Measurements from ENCODE around the gene ATF7IP2. TPM values are rescaled to one million over a fixed set of nuclear protein-coding genes. Genes with fewer than 3 reads are reported as not detected.
A peak's percentile ranks its signal among the peaks of the same experiment; 100 is the strongest.

ATF7IP2 gene
- total RNA-seq, 2 experiments from 2014 or later = 28.4 to 34.5 TPM

DNA sequence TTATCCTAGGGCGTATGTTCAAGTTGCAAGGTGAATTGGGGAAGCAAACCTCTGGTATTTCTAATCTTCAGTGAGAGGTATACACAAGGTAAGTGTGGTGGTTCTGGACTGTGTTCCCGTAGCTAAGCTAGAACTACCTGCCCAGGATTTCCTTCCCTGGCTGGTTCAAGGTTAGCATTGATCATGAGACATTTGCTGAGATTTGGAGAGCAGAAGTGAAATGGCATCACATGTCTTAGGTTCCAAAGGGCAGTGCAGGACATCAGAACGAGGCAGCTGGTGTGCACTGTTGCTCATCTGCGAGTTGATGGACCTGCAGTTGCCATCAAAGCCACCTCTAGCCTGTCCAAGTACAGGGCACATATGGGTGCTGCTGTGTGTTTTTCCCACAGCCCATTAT, 99.3 kb downstream of the ATF7IP2 start:
- H3K9me3 ChIP-seq (ENCODE audit: low read length) = no peaks in the 10 kb centered on the region
- intact Hi-C loops (cut with micrococcal nuclease; ENCODE audit: unreplicated experiment) = no loop called here
- CTCF ChIA-PET (ENCODE audit: unreplicated experiment) = no interaction called here
- H4K20me1 ChIP-seq (ENCODE audit: insufficient read depth, low read length) = no peaks in the 10 kb centered on the region
- no peak overlapping the region for H3K4me2 ChIP-seq (ENCODE audit: low read length)
- H2AFZ ChIP-seq (ENCODE audit: low read length) = no peak overlapping the region
- no peaks in the 10 kb centered on the region for H3K79me2 ChIP-seq (ENCODE audit: insufficient read depth, low read depth, low read length)
- no peak overlapping the region for H3K27ac ChIP-seq (ENCODE audit: low read depth, low read length, poor library complexity, severe bottlenecking)
- no peak overlapping the region for H3K4me3 ChIP-seq (ENCODE audit: low read depth, low read length, poor library complexity, severe bottlenecking)
- no peaks in the 10 kb centered on the region for H3K9me2 ChIP-seq (ENCODE audit: insufficient read depth, low read length)
- POLR2A ChIA-PET = no interaction called here
- no peaks in the 10 kb centered on the region; the same call in 1 of the 2 replicates for H3K36me3 ChIP-seq (ENCODE audit: insufficient read depth, low read length)
- H3K4me1 ChIP-seq (ENCODE audit: insufficient read depth, low read length, poor library complexity, severe bottlenecking) = no peaks in the 10 kb centered on the region
- no peak for TF ChIP-seq EZH2phosphoT487 (IDR thresholded peaks at IDR 0.05; ENCODE audit: borderline replicate concordance, low read depth, low read length)
- TF ChIP-seq, protein P1, sequence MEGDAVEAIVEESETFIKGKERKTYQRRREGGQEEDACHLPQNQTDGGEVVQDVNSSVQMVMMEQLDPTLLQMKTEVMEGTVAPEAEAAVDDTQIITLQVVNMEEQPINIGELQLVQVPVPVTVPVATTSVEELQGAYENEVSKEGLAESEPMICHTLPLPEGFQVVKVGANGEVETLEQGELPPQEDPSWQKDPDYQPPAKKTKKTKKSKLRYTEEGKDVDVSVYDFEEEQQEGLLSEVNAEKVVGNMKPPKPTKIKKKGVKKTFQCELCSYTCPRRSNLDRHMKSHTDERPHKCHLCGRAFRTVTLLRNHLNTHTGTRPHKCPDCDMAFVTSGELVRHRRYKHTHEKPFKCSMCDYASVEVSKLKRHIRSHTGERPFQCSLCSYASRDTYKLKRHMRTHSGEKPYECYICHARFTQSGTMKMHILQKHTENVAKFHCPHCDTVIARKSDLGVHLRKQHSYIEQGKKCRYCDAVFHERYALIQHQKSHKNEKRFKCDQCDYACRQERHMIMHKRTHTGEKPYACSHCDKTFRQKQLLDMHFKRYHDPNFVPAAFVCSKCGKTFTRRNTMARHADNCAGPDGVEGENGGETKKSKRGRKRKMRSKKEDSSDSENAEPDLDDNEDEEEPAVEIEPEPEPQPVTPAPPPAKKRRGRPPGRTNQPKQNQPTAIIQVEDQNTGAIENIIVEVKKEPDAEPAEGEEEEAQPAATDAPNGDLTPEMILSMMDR (conservative IDR thresholded peaks at IDR 0.05; ENCODE audit: low read length) = no peak
- no peak for DNase-seq (ENCODE audit: low spot score)
- no TSS peak for BruUV-seq (replicated peaks)

DNA sequence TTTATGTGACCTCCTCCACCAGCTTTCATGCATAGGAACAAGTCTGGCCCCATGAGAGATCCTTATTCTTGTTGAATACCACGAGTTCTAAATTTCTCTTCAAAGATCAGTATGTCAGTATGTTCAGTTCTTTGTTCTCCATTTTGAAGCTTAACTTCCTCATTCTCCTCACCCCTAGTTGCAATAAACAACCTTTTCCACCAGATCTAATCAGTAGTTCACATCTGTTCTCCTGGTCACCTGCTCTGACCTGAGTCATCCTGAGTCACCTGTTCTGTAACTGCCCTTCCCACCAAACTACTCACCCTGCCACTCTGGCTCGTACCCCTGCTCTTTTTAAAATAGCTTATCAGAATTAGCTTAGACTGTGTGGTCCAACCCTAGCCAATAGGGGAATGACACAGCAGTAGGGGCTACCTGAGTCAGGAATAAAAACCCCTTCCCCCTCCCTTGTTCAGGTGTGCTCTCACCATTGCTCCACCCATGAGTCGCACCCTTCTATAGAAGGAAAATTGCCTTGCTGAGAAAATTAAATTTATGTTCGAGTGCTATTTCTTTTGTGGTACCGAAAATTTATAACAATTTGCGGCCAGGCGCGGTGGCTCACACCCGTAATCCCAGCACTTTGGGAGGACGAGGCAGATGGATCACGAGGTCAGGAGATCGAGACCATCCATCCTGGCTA, 100.0 kb downstream of the ATF7IP2 start:
- ChIA-PET CTCF (ENCODE audit: unreplicated experiment) (no interaction called here), POLR2A (no interaction called here)
- no peaks in the 10 kb centered on the region; the same call in 1 of the 2 replicates for H3K36me3 ChIP-seq (ENCODE audit: insufficient read depth, low read length)
- TF ChIP-seq EZH2phosphoT487 (IDR thresholded peaks at IDR 0.05; ENCODE audit: borderline replicate concordance, low read depth, low read length) = no peak
- TF ChIP-seq, protein P1 (conservative IDR thresholded peaks at IDR 0.05; ENCODE audit: low read length) = no peak
- H3K9me2 ChIP-seq (ENCODE audit: insufficient read depth, low read length) = no peaks in the 10 kb centered on the region
- DNase-seq (ENCODE audit: low spot score) = peak; percentile 13
- no TSS peak for BruUV-seq (replicated peaks)
- intact Hi-C loops (cut with micrococcal nuclease; ENCODE audit: unreplicated experiment) = no loop called here
- no peak overlapping the region for H3K4me3 ChIP-seq (ENCODE audit: low read depth, low read length, poor library complexity, severe bottlenecking)
- H3K79me2 ChIP-seq (ENCODE audit: insufficient read depth, low read depth, low read length) = no peaks in the 10 kb centered on the region
- H3K9me3 ChIP-seq (ENCODE audit: low read length) = no peaks in the 10 kb centered on the region
- H2AFZ ChIP-seq (ENCODE audit: low read length) = no peak overlapping the region
- no peaks in the 10 kb centered on the region for H3K4me1 ChIP-seq (ENCODE audit: insufficient read depth, low read length, poor library complexity, severe bottlenecking)
- H3K4me2 ChIP-seq (ENCODE audit: low read length) = no peak overlapping the region
- no peak overlapping the region for H3K27ac ChIP-seq (ENCODE audit: low read depth, low read length, poor library complexity, severe bottlenecking)
- no peaks in the 10 kb centered on the region for H4K20me1 ChIP-seq (ENCODE audit: insufficient read depth, low read length)

DNA sequence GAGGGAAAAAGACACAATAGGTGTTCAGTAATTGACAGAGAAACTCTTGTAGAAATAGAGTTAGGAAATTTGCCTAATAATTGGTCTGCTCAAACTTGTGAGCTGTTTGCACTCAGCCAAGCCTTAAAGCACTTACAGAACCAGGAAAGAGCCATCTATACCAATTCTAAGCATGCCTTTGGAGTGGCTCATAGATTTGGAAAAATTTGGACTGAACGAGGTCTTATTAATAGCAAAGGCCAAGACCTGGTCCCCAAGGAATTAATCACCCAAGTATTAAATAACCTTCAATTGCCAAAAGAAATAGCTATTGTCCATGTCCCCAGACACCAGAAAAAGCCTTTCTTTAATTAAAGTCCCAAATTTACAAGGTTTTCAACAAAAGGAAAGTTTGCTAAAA, 104.3 kb downstream of the ATF7IP2 start:
- Histone ChIP-seq H3K4me2 (ENCODE audit: low read length) (no peak overlapping the region), H3K9me3 (ENCODE audit: low read length) (0 out of 2 replicates have a peak, but pooled peaks cover 6% of the 10 kb centered on the region), H2AFZ (ENCODE audit: low read length) (no peak overlapping the region), H4K20me1 (ENCODE audit: insufficient read depth, low read length) (no peaks in the 10 kb centered on the region), H3K36me3 (ENCODE audit: insufficient read depth, low read length) (no peaks in the 10 kb centered on the region), H3K9me2 (ENCODE audit: insufficient read depth, low read length) (no peaks in the 10 kb centered on the region), H3K79me2 (ENCODE audit: insufficient read depth, low read depth, low read length) (no peaks in the 10 kb centered on the region), H3K4me1 (ENCODE audit: insufficient read depth, low read length, poor library complexity, severe bottlenecking) (no peaks in the 10 kb centered on the region), H3K4me3 (ENCODE audit: low read depth, low read length, poor library complexity, severe bottlenecking) (no peak overlapping the region), H3K27ac (ENCODE audit: low read depth, low read length, poor library complexity, severe bottlenecking) (no peak overlapping the region)
- intact Hi-C loops (cut with micrococcal nuclease; ENCODE audit: unreplicated experiment) = no loop called here
- no TSS peak for BruUV-seq (replicated peaks)
- TF ChIP-seq EZH2phosphoT487 (IDR thresholded peaks at IDR 0.05; ENCODE audit: borderline replicate concordance, low read depth, low read length) = no peak
- TF ChIP-seq, protein P1 (conservative IDR thresholded peaks at IDR 0.05; ENCODE audit: low read length) = no peak
- CTCF ChIA-PET (ENCODE audit: unreplicated experiment) = no interaction called here
- POLR2A ChIA-PET = no interaction called here
- DNase-seq (ENCODE audit: low spot score) = no peak
